Embryonic facial prominence (tissue), 1 donor: Measurements from ENCODE around the gene KCNAB1.

Source experiments
- DNase-seq: peaks from one replicate; pipeline ENCODE4 v3.0.0-alpha.2; 2016; ENCODE audit errors: extremely low spot score

KCNAB1 gene

DNA sequence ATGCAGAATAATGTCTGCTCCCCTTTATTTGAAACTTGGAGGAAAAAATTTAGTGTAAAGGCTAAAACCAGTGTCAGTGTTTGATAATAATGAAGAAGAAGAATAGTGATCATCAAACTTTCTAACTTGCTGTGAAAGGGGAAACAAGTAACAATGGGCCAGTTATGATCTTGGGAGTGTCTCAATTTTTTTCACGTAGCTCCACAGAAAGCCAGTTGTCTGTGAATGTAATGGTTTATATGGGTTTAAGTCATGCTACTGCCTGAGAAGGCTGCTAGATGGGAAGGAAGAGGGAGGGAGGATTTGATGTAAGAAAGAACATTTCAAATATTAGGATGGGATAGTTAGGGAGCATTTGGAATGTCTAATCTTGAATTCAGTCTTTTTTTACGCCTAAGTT is 455.7 kb downstream of the KCNAB1 start:
- no peak for DNase-seq

DNA sequence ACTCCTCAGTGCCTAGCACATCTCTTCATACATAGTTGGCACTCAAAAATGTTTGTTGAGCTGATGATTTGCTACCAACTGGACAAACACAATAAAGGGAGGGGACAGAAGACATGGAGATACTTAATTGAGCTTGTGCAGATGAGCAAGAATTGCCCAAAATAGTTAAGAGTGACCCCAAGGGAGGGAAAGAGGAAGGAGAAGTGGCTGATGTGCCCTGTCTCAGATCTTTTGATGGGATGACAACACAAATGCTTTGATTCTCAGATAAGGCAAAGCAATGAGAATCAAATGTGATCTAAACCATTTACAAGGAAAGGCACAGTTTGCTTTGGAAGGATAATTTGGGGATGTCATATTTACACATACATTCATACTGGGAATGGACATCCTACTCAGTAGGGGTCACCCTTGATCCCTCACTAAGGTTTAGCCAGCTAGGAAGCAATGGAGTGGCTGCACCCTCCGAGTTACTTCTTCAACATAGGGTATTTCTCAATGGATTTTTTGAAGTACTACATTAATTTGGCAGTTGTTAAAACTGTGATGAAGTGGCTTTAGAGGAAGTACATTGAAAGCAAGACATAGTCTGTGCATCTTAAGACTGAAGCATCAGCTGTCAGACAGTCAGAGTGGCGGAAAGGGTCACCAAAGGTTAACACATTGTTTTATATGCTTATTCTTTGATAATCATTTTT is 456.4 kb downstream of the KCNAB1 start:
- DNase-seq, result no peak

DNA sequence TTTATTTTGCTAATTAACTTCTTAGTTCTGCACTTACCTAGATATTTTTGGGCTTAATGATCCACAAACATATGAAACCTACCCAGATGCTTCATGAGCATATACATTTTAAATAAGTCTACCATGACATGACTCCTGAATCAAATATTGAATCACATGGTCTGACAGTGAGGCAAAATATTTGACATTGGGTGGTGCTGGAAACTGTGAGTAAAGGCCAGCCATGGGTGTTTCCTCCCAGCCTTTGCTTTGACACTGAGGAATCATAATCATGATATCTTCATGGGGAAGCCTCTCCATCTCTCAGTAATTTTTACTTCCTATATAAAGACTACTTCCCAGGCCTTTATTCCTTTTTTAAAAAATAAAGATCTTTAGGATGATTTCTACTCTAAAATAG is 457.4 kb downstream of the KCNAB1 start:
- DNase-seq, result no peak

DNA sequence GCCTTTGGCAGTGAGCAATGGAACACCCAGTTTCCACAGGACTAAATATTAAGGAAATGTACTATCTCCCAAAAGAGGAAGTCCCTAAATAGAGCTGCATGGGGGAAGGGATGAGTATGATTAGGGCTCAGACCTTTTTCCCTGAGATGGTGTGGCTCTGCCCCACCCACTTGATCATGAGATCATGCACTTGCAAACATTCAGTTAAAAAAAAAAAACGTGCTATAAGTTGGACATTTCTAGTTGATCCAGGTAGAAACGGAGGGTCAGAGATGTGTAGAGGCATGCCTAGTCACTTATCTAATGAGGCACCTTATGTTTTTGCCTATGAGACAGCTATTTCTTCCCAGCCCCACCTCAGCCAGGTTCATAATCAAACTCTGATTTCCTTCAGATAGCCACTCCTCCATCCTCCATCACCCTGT is 459.1 kb downstream of the KCNAB1 start:
- DNase-seq, result no peak

DNA sequence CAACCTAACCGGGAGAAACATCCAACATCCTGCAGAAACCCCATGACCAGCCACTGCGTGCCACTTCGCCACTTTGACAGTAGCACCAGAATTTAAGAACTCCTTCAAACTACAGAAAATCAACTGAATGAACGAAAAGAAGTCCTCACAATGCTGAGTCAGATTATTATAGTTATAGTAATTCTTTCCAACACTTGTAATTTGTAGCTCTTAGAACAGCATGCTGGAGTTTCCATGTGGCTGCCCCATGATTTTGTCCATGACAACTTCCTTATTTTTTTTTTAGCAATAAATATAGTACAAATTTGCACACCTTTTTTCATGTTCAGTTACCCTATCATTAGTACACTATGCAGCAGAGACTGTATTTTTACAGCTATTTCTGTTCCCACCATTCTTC is 460.7 kb downstream of the KCNAB1 start:
- DNase-seq, result no peak

DNA sequence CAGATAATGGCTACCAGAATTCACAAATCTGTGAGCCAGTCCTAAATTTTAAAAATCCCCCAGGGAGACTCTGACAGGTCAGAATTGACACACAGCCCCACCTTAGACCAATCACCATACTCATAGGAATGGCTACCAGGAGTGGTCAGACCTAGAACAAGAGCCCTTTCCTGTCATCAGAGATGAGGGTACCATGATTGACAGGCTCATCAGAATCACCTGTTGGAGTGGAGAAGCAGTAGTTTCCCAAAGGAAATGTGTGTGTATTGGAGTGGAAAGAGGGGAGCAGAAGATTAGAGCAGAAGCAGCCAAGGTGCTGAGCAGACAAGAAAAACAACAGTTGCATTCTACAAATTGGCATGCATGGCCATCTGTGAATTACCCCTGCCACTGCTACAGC is 461.6 kb downstream of the KCNAB1 start:
- no peak for DNase-seq

DNA sequence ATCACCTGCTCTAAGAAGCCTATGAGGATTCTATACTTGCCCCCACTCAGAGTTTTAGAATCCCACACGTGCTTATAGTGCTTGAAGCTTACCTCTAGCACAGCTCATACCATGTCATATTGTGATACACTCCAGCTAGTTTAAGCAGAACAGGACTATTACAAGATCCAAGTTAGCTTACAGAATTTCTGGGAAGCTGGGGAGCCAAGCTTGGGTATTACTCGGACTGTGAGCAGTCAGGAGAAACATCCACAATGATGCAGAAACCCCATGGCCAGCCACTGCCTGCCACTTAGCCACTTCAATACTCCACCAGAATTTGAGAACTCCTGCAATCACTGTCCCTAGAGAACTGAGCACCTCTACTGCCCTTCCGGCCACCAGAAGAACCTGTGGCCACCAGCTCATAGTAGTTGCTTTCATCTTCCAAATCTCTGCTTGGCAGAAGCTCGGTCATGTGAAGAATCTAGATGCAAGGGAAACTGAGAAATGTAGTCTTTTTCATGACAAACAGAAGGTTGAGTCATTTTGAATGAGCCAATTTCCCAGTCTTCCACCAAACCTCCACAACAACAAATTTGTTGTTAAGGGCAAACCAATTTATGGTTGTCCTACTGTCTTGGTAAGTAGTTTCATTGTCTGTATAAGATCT is 462.3 kb downstream of the KCNAB1 start:
- DNase-seq, result no peak

DNA sequence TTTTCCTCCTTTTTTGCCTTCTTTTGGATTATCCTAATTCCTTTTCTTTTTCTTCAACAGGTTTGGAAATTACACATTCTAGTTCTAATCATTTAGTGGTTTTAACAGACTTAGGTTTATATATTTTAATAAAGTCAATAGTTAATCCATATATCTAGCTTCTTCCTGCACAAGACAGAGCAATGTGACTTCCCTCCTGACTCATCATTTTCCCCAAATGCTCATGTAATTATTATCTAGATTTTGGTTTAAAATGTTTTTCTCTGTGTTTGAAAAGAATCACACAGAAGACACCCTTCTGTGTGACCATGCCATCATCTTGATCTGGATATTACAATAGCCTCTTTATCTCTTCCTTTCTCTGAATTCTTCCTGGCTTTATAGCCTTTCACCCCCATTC is 463.1 kb downstream of the KCNAB1 start:
- DNase-seq, result no peak

DNA sequence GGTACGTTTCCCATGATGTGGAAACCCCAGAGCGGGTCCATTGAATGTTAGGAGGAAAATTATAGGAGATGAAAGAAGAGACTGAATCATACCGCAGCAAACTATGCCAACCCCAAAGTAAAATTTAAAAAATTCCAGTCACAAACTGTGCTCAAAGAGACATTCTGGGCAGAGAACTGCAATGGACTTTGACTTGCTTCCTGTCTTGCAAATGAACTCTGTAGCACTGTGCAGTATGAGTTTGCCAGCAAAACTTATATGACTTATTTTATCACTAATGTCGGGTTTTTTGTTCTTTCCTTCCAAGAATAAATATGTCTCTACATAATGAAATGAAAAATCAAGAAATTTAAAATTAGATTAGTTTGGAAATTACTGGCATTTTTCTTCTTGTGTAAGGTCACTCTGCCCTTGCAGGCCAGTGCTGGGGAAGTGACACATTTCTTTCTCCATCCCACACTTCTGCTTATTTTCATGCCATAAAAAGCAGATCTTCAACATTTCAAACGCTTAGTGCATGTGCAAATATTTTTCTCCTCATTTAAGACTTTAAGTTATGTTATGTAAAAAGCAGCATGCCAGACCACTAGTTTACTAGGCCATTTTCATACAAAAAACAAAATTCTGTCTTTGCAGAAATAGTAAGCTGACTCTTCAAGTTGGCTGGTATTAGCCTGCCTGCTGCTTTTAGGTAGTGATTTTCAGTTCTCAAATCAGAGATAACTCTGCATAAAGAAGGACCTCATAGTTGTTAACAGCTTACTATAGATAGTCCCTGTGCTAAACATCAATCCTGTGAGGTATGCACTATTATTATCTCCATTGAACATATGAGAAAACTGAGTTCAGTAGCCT is 466.8 kb downstream of the KCNAB1 start:
- DNase-seq, result no peak

DNA sequence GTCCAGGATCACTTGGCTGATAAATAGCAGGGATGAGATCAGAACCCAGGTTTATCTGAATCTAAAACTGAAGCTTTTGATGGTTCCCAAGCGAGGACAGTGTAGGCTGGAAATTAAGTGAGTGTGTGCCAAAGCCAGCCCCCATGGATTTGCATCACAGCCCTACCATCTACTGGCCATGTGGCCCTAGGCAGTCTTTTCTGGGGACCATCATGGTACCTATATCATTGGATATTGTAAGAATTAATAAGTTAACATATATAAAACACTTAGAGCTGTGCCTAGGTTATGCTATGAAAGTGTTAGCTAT is 467.3 kb downstream of the KCNAB1 start:
- DNase-seq, result no peak
